HepG2 (cell line): ENCODE results near the gene CALM1. TPM values are rescaled to one million over a fixed set of nuclear protein-coding genes. Genes with fewer than 3 reads are reported as not detected.

Experiments
- DMAP1 ChIP-seq: IDR thresholded peaks from 2 replicates; pipeline ENCODE4 v1.6.1; 2016
- ETV6 ChIP-seq: sonication (generic); formaldehyde crosslinking; conservative IDR thresholded peaks from 2 replicates; pipeline ENCODE4 v1.4.0; 2020; ENCODE audit warnings: missing genetic modification reagents
- IKZF4 ChIP-seq: sonication (generic); formaldehyde crosslinking; IDR thresholded peaks from 2 replicates; pipeline ENCODE4 v1.5.1; 2020; ENCODE audit warnings: borderline replicate concordance, mild to moderate bottlenecking, low read depth, missing genetic modification reagents; ENCODE audit errors: not compliant biosample characterization
- KDM2A ChIP-seq: sonication (generic); formaldehyde crosslinking; IDR thresholded peaks from 2 replicates; pipeline ENCODE4 v1.4.0; 2020; ENCODE audit warnings: low read depth, missing genetic modification reagents, borderline replicate concordance
- MAX ChIP-seq: IDR thresholded peaks from 2 replicates; pipeline ENCODE4 v1.6.1; 2012; ENCODE audit warnings: inconsistent platforms
- NPAS2 ChIP-seq: sonication (generic); formaldehyde crosslinking; IDR thresholded peaks from 2 replicates; pipeline ENCODE4 v1.8.0; 2022; ENCODE audit warnings: mild to moderate bottlenecking, missing genetic modification reagents, borderline replicate concordance
- POGZ ChIP-seq: sonication (generic); formaldehyde crosslinking; IDR thresholded peaks from 2 replicates; pipeline ENCODE4 v1.4.0; 2020; ENCODE audit warnings: mild to moderate bottlenecking, missing genetic modification reagents
- RFX3 ChIP-seq: IDR thresholded peaks from 2 replicates; pipeline ENCODE4 v1.6.1; 2016; ENCODE audit warnings: missing biosample characterization, missing genetic modification reagents
- RFXANK ChIP-seq: IDR thresholded peaks from 2 replicates; pipeline ENCODE4 v1.6.1; 2016
- SIN3B ChIP-seq: fragments of 150-350 bp; IDR thresholded peaks from 2 replicates; pipeline ENCODE4 v1.6.1; 2014; ENCODE audit warnings: low read length
- TAF15 ChIP-seq: fragments of 200-400 bp; formaldehyde crosslinking; IDR thresholded peaks from one replicate; pipeline ENCODE4 v1.6.1; 2018; ENCODE audit warnings: mild to moderate bottlenecking, low read depth, low read length; ENCODE audit not compliant: poor library complexity, severe bottlenecking
- TOE1 ChIP-seq: sonication (generic); formaldehyde crosslinking; IDR thresholded peaks from 2 replicates; pipeline ENCODE4 v1.4.0; 2020; ENCODE audit warnings: mild to moderate bottlenecking, missing genetic modification reagents
- ZBTB38 ChIP-seq: sonication (generic); formaldehyde crosslinking; IDR thresholded peaks from 2 replicates; pipeline ENCODE4 v1.5.1; 2020; ENCODE audit warnings: mild to moderate bottlenecking, missing genetic modification reagents
- ZNF138 ChIP-seq: sonication (generic); formaldehyde crosslinking; IDR thresholded peaks from 2 replicates; pipeline ENCODE4 v1.5.0; 2020; ENCODE audit warnings: mild to moderate bottlenecking, low read depth, missing genetic modification reagents
- ZNF292 ChIP-seq: sonication (generic); formaldehyde crosslinking; IDR thresholded peaks from 2 replicates; pipeline ENCODE4 v1.8.1; 2022; ENCODE audit warnings: mild to moderate bottlenecking, low read depth, missing genetic modification reagents, borderline replicate concordance
- ZNF362 ChIP-seq: sonication (generic); formaldehyde crosslinking; IDR thresholded peaks from 2 replicates; pipeline ENCODE4 v1.4.0; 2020; ENCODE audit warnings: missing genetic modification reagents, mild to moderate bottlenecking, borderline replicate concordance
- ZNF382 ChIP-seq: sonication (generic); formaldehyde crosslinking; IDR thresholded peaks from 2 replicates; pipeline ENCODE4 v1.5.0; 2020; ENCODE audit warnings: missing genetic modification reagents, mild to moderate bottlenecking, borderline replicate concordance
- ZNF616 ChIP-seq: sonication (generic); formaldehyde crosslinking; IDR thresholded peaks from 2 replicates; pipeline ENCODE4 v1.5.0; 2020; ENCODE audit warnings: low read depth, mild to moderate bottlenecking, missing genetic modification reagents
- ZNF646 ChIP-seq: sonication (generic); formaldehyde crosslinking; IDR thresholded peaks from 2 replicates; pipeline ENCODE4 v1.9.0; 2021; ENCODE audit warnings: mild to moderate bottlenecking, missing genetic modification reagents
- ZNF766 ChIP-seq: sonication (generic); formaldehyde crosslinking; IDR thresholded peaks from 2 replicates; pipeline ENCODE4 v1.5.0; 2020; ENCODE audit warnings: missing genetic modification reagents, borderline replicate concordance
- ZSCAN30 ChIP-seq: sonication (generic); formaldehyde crosslinking; IDR thresholded peaks from 2 replicates; pipeline ENCODE4 v1.5.0; 2020; ENCODE audit warnings: mild to moderate bottlenecking, missing genetic modification reagents
- ZSCAN31 ChIP-seq: sonication (generic); formaldehyde crosslinking; IDR thresholded peaks from 2 replicates; pipeline ENCODE4 v1.5.0; 2020; ENCODE audit warnings: low read depth, mild to moderate bottlenecking, missing genetic modification reagents
- ZSCAN5A ChIP-seq: sonication (generic); formaldehyde crosslinking; IDR thresholded peaks from 2 replicates; pipeline ENCODE4 v1.8.0; 2022; ENCODE audit warnings: mild to moderate bottlenecking, missing genetic modification reagents, borderline replicate concordance
- polyA plus RNA-seq, 8 experiments: library from polyadenylated mRNA; depleted of rRNA in 3 of 8; stranded (reverse) in 7 of 8; unstranded in 1 of 8; fragments of >200 nt; fragmentation: Illumina TruSeq in 4 of 8; extraction: Trizol in 4 of 8; gene quantifications; 2 replicates each; pipeline versions ENCODE4 v1.2.1 to v1.2.3, GENCODE V29; 2011 to 2016; ENCODE audit warnings: low read depth in 4 of 8, missing spikeins in 1 of 8, mixed read lengths in 1 of 8; ENCODE audit not compliant: insufficient read depth in 1 of 8
- total RNA-seq, 5 experiments: library from RNA; depleted of rRNA; stranded (reverse); fragments of >200 nt; fragmentation: Illumina TruSeq; extraction: Trizol; gene quantifications; 2 replicates each; pipeline ENCODE4 v1.2.3, GENCODE V29; 2016; ENCODE audit warnings: low read depth in 1 of 5

CALM1 gene
- total and polyA plus RNA-seq, 2 of the 13 experiments (the other 11 are each of a cell fraction or from before 2014, with no cell fraction given): 110 to 238 TPM

GRCh38 chr14:90398315-90398839 is 1.5 kb downstream of the CALM1 start (continued):
- TF ChIP-seq ZNF616 (no peak), ZNF646 (CRISPR knock-in tag) (no peak), ZNF138 (CRISPR knock-in tag) (no peak), MAX (0 out of 2 replicates have a peak, but pooled peaks have one; percentile 16), ZNF766 (CRISPR knock-in tag) (no peak), NPAS2 (no peak), IKZF4 (CRISPR knock-in tag) (no peak), ZSCAN31 (no peak), ZSCAN5A (no peak), ZNF292 (CRISPR knock-in tag) (no peak), TOE1 (CRISPR knock-in tag) (no peak), TAF15 (no peak), SIN3B (no peak), DMAP1 (CRISPR knock-in tag) (peak; percentile 7; the same call in 1 of the 2 replicates), ETV6 (CRISPR knock-in tag) (0 out of 2 replicates have a peak, but pooled peaks have one; percentile 34), ZNF362 (no peak), ZBTB38 (CRISPR knock-in tag) (no peak), RFX3 (CRISPR knock-in tag) (no peak), POGZ (CRISPR knock-in tag) (no peak), RFXANK (CRISPR knock-in tag) (no peak), ZSCAN30 (CRISPR knock-in tag) (no peak), KDM2A (peak; percentile 51; the same call in 1 of the 2 replicates), ZNF382 (CRISPR knock-in tag) (no peak)
